Natural killer cell (primary cell): Measurements from ENCODE around the gene SPRED2. TPM values are rescaled to one million over a fixed set of nuclear protein-coding genes. Genes with fewer than 3 reads are reported as not detected.

Experiments used
- ATAC-seq, 3 donors: fragments of 150-1000 bp in 2 of 3; fragments of 200-7000 bp in 1 of 3; cut with Tn5 transposase; 1 replicate in 1 of 3; 2 replicates in 2 of 3; pipeline ENCODE4 v1.10.0; 2021; ENCODE audit warnings: mild to moderate bottlenecking in 2 of 3, moderate library complexity in 2 of 3
- DNase-seq, 2 donors: peaks; one replicate each; pipeline versions ENCODE4 v3.0.0 to v3.0.0-alpha.2; 2013 to 2021; ENCODE audit warnings: mixed read lengths in 1 of 2
- H3K27ac ChIP-seq: one replicate; pipeline ENCODE4 v1.5.1; 2013; ENCODE audit warnings: mild to moderate bottlenecking, low read length
- H3K27me3 ChIP-seq: one replicate; pipeline ENCODE4 v1.6.1; 2013; ENCODE audit warnings: low read length; ENCODE audit not compliant: control insufficient read depth, insufficient read depth
- H3K36me3 ChIP-seq: one replicate; pipeline ENCODE4 v1.6.1; 2013; ENCODE audit warnings: low read length; ENCODE audit not compliant: control insufficient read depth, insufficient read depth
- H3K4me1 ChIP-seq: one replicate; pipeline ENCODE4 v1.6.1; 2013; ENCODE audit warnings: low read length; ENCODE audit not compliant: control insufficient read depth, insufficient read depth
- H3K4me3 ChIP-seq: one replicate; pipeline ENCODE4 v1.5.1; 2013; ENCODE audit warnings: low read length
- H3K9me3 ChIP-seq: one replicate; pipeline ENCODE4 v1.6.1; 2013; ENCODE audit warnings: low read length; ENCODE audit not compliant: control insufficient read depth, insufficient read depth
- H3K27ac Mint-ChIP-seq, 2 donors: one replicate each; pipeline ENCODE4 v1.8.0; 2022; ENCODE audit warnings: mild to moderate bottlenecking in 2 of 2, mixed read lengths in 2 of 2, moderate library complexity in 1 of 2
- H3K27me3 Mint-ChIP-seq, 2 donors: one replicate each; pipeline ENCODE4 v1.8.0; 2022; ENCODE audit warnings: low read depth in 2 of 2, mixed read lengths in 2 of 2
- H3K36me3 Mint-ChIP-seq: one replicate; pipeline ENCODE4 v1.8.0; 2022; ENCODE audit warnings: mixed read lengths
- H3K4me1 Mint-ChIP-seq, 2 donors: one replicate each; pipeline ENCODE4 v1.8.0; 2022; ENCODE audit warnings: mixed read lengths in 2 of 2
- H3K4me3 Mint-ChIP-seq: one replicate; pipeline ENCODE4 v1.8.0; 2022; ENCODE audit warnings: mild to moderate bottlenecking, moderate library complexity, mixed read lengths
- H3K9me3 Mint-ChIP-seq, 2 donors: one replicate each; pipeline ENCODE4 v1.8.0; 2022; ENCODE audit warnings: mixed read lengths in 2 of 2
- WGBS: methylation state at CpG from one replicate; pipeline ENCODE4 v1.1.7; 2013; ENCODE audit warnings: missing lambda C conversion rate; ENCODE audit not compliant: insufficient coverage; 5-methylcytosine and 5-hydroxymethylcytosine counted together
- intact Hi-C: fragments of 100-400 bp; cut with micrococcal nuclease; formaldehyde crosslinking; loops from one replicate; pipeline ENCODE4 v1.14.2; 2022
- total RNA-seq, 4 donors: library from RNA; stranded (reverse); fragments of 120-200 nt in 1 of 4; gene quantifications; one replicate each; pipeline versions ENCODE4 v1.2.3 to v1.2.4, GENCODE V29; 2013 to 2022
- TF ChIP-seq, protein P1 (sequence below): fragments of 200-600 bp; IDR thresholded peaks from one replicate; pipeline ENCODE4 v1.8.0; 2022; ENCODE audit warnings: antibody characterized with exemption

Gene SPRED2
- total RNA-seq, 3 donors from 2014 or later (not counting 1 experiment from before 2014, with no cell fraction given), result 3.8 to 8.6 (median 8.3) TPM

DNA sequence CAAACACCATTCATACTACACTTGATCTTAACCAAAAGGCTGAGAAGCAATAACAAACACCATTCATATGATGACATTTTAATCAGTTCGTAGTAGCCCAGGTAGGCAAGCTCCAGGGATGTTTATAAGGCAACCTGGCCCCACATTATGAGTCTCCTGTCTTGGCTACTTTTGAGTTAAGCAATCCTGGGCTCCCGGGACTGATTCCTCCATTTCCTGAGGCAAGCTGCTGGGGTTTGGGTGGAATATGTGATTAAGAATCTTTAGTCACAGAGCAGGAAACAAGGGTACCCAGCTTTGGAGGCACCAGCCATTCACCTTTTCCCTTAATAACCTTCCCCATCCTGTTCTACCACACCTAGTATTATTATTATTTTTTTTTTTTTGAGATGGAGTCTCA lies 24.5 kb upstream of the SPRED2 start:
- Mint-ChIP-seq H3K27me3 (peaks cover 32 to 54% of the 10 kb centered on the region in 2 donors), H3K36me3 (no peaks in the 10 kb centered on the region), H3K4me3 (no peak overlapping the region), H3K4me1 (no peaks in the 10 kb centered on the region), H3K9me3 (no peaks in the 10 kb centered on the region), H3K27ac (no peak overlapping the region)
- H3K36me3 ChIP-seq, result no peaks in the 10 kb centered on the region
- ATAC-seq (no peak), DNase-seq (no peak)
- no peaks in the 10 kb centered on the region for H3K9me3 ChIP-seq
- WGBS, result 71% methylated on average over 2 of the region's 2 CpGs
- H3K27ac ChIP-seq, result no peak overlapping the region
- no peak overlapping the region for H3K4me3 ChIP-seq
- TF ChIP-seq, protein P1, sequence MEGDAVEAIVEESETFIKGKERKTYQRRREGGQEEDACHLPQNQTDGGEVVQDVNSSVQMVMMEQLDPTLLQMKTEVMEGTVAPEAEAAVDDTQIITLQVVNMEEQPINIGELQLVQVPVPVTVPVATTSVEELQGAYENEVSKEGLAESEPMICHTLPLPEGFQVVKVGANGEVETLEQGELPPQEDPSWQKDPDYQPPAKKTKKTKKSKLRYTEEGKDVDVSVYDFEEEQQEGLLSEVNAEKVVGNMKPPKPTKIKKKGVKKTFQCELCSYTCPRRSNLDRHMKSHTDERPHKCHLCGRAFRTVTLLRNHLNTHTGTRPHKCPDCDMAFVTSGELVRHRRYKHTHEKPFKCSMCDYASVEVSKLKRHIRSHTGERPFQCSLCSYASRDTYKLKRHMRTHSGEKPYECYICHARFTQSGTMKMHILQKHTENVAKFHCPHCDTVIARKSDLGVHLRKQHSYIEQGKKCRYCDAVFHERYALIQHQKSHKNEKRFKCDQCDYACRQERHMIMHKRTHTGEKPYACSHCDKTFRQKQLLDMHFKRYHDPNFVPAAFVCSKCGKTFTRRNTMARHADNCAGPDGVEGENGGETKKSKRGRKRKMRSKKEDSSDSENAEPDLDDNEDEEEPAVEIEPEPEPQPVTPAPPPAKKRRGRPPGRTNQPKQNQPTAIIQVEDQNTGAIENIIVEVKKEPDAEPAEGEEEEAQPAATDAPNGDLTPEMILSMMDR, result no peak
- no peaks in the 10 kb centered on the region for H3K27me3 ChIP-seq
- intact Hi-C loops, result no loop called here
- no peaks in the 10 kb centered on the region for H3K4me1 ChIP-seq

DNA sequence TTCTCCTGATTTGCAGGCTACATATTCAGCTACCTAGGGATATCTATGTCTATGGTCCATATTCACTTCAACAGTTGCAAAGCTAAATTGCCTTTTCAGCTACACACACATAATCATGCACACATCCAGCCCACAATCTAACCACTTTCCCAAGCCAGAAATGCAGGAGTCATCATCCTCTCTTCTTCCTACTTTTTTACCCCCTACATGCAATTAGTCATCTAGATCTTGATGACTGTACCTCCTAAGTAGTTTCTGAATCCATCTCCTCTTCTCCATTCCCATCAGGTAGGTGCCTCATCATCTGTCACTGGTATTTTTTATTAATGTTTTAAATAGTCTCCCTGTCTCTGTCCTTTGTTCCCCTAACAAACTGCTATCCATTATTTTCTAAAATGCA lies 23.7 kb upstream of the SPRED2 start:
- TF ChIP-seq, protein P1, result no peak
- Histone ChIP-seq H3K27ac (no peak overlapping the region), H3K4me3 (no peak overlapping the region), H3K4me1 (no peaks in the 10 kb centered on the region), H3K27me3 (no peaks in the 10 kb centered on the region), H3K36me3 (no peaks in the 10 kb centered on the region), H3K9me3 (no peaks in the 10 kb centered on the region)
- no peak for ATAC-seq
- no peak for DNase-seq
- Mint-ChIP-seq H3K36me3 (no peaks in the 10 kb centered on the region), H3K4me3 (no peak overlapping the region), H3K27me3 (peaks cover 32 to 53% of the 10 kb centered on the region in 2 donors), H3K27ac (no peak overlapping the region), H3K9me3 (no peaks in the 10 kb centered on the region), H3K4me1 (no peaks in the 10 kb centered on the region)
- intact Hi-C loops, result no loop called here

DNA sequence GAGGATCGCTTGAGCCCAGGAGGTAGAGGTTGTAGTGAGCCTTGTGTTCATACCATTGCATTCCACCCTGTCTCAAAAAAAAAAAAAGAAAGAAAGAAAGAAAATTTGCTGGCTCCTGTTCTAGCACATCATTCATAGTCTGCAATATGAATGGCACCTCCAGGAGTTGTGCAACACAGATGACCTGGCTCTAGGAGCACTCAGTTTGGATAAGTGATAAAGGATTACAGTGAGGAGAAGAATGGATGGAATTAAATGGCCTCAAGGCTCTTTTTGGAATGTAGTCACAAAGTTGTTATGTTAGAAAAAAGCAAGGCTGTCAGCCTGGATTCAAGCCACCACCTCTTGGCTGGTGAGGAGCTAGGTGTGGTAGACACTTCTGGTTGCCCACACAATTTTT lies 21.5 kb upstream of the SPRED2 start:
- Histone ChIP-seq H3K27ac (no peak overlapping the region), H3K36me3 (no peaks in the 10 kb centered on the region), H3K9me3 (no peaks in the 10 kb centered on the region), H3K4me1 (no peaks in the 10 kb centered on the region), H3K4me3 (no peak overlapping the region), H3K27me3 (peaks cover 2% of the 10 kb centered on the region)
- TF ChIP-seq, protein P1, result no peak
- peaks cover 26 to 45% of the 10 kb centered on the region in 2 donors for H3K27me3 Mint-ChIP-seq
- DNase-seq (no peak), ATAC-seq (no peak)
- no CpG with 5 or more reads among the region's 1 CpG for WGBS
- H3K4me3 Mint-ChIP-seq, result no peak overlapping the region
- no peaks in the 10 kb centered on the region for H3K9me3 Mint-ChIP-seq
- no peaks in the 10 kb centered on the region for H3K4me1 Mint-ChIP-seq
- no peaks in the 10 kb centered on the region for H3K36me3 Mint-ChIP-seq
- intact Hi-C loops, result no loop called here
- H3K27ac Mint-ChIP-seq, result no peak overlapping the region

DNA sequence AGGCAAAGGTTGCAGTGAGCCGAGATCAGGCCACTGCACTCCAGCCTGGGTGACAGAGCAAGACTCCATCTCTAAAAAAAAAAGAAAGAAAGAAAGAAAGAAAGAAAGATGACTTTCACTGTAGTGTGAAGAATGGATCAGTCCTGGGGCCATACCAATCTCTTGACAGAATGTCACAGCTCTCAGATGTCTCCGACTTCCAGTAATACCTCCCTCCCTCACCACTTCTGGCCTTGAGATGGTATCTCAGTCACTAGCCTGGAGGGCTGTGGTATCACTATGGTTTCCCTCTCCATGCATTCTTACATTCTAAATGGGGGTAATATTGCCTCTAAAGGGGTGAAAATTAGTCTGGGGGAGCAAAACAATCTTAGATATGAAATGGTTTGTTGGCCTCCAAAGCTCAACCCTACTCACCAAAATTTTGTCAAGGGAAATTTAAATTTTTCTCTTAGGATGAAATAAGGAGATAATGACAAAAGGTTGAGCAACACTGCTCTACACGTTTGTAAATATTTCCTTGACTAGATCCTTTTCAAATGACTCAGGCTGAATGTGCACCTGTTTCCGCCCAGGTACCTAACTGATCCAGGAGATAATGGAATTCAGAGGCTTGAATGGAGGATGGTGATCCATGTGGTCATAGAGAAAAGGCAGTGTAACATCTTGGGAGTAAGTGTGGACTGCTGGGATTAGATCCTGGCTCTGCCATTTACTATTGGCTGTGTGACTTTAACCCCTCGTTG lies 19.9 kb upstream of the SPRED2 start:
- H3K9me3 ChIP-seq, result no peaks in the 10 kb centered on the region
- TF ChIP-seq, protein P1, result no peak
- intact Hi-C loops, result no loop called here
- Mint-ChIP-seq H3K9me3 (no peaks in the 10 kb centered on the region), H3K36me3 (no peaks in the 10 kb centered on the region), H3K4me3 (no peak overlapping the region), H3K4me1 (no peaks in the 10 kb centered on the region), H3K27ac (no peak overlapping the region), H3K27me3 (peaks cover 22 to 36% of the 10 kb centered on the region in 2 donors)
- peaks cover 2% of the 10 kb centered on the region for H3K27me3 ChIP-seq
- no peaks in the 10 kb centered on the region for H3K36me3 ChIP-seq
- no peak for DNase-seq
- no peak overlapping the region for H3K27ac ChIP-seq
- no peak for ATAC-seq
- H3K4me3 ChIP-seq, result no peak overlapping the region
- no peaks in the 10 kb centered on the region for H3K4me1 ChIP-seq
- 68% methylated on average over 5 of the region's 5 CpGs for WGBS
